GM10266 (cell line): Measurements from ENCODE around the gene MAFG.
"Not testable (repeated sequence)": the region's sequence is repeated elsewhere in the genome, so short reads cannot be mapped to it uniquely, and the experiment has no call there.

Source experiments
- DNase-seq: peaks from one replicate; pipeline ENCODE4 v3.0.0; 2012; ENCODE audit errors: extremely low spot score
- TF ChIP-seq, protein P1 (sequence below): IDR thresholded peaks from 2 replicates; pipeline ENCODE4 v1.5.1; 2012; ENCODE audit warnings: mild to moderate bottlenecking, low read depth; ENCODE audit not compliant: control insufficient read depth, insufficient read depth; ENCODE audit errors: missing control alignments

MAFG gene

GRCh38 chr17:81921996-81922565, 5.5 kb downstream of the MAFG start:
- TF ChIP-seq, protein P1, sequence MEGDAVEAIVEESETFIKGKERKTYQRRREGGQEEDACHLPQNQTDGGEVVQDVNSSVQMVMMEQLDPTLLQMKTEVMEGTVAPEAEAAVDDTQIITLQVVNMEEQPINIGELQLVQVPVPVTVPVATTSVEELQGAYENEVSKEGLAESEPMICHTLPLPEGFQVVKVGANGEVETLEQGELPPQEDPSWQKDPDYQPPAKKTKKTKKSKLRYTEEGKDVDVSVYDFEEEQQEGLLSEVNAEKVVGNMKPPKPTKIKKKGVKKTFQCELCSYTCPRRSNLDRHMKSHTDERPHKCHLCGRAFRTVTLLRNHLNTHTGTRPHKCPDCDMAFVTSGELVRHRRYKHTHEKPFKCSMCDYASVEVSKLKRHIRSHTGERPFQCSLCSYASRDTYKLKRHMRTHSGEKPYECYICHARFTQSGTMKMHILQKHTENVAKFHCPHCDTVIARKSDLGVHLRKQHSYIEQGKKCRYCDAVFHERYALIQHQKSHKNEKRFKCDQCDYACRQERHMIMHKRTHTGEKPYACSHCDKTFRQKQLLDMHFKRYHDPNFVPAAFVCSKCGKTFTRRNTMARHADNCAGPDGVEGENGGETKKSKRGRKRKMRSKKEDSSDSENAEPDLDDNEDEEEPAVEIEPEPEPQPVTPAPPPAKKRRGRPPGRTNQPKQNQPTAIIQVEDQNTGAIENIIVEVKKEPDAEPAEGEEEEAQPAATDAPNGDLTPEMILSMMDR, result no peak
- DNase-seq, result no peak

DNA sequence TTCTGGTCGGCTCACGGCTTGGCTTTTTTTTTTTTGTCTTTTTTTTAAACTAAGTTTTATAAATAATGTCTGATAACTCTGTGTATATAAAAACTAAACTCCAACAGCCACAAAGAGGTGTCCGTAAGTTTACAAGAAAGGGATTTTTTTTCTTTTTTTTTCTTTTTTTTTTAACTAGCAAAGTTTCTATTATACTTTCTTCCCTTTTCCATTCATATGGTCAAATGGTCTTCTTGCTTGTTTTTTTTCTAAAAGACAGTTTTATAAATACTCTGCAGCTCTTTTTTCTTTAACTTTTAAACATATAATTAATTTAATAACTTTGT, 6.0 kb downstream of the MAFG start:
- no peak for DNase-seq
- TF ChIP-seq, protein P1, result no peak

DNA sequence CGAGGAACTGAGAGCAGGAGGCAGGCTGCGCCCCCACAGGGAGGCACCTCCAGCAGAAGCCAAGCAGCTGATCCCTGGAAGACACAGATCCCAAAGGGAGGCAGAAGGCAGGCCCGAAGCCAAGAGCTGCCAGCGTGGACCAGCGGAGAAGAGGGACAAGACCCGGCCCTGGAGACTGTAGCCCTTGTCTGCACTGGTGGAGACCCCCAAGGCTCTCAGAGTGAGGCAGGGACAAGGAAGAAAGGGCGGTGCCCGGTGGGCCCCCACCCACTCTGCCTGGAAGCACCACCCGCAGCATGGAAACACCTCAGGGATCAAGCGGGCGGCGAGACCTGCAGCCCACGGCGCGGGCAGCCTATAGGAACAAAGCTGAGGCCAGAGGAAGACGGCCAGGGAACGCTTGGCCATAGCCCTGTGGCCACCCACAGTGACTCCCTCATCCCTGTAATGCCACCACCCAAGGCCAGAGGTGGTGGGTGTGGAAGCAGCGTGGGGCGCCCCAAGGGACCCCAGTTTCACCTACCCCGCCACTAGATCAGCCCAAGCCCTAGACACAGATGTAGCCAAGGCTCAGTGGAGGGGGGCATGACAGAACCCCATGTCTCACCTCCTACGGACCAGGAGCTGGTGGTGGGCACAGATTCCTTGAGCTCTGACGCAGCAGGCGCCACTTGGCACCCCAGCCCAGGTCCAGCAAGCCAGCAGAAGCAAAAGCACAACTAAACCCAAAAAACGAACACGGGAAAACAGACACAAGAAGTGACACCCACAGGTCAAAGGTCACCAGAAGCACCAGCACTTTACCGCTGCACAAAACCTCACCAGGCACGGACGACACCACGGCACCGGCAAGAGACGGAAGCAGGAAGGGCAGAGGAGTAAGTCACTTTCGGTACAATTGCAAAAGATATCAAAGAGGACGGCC, 6.7 kb downstream of the MAFG start:
- TF ChIP-seq, protein P1, result no peak
- no peak for DNase-seq

DNA sequence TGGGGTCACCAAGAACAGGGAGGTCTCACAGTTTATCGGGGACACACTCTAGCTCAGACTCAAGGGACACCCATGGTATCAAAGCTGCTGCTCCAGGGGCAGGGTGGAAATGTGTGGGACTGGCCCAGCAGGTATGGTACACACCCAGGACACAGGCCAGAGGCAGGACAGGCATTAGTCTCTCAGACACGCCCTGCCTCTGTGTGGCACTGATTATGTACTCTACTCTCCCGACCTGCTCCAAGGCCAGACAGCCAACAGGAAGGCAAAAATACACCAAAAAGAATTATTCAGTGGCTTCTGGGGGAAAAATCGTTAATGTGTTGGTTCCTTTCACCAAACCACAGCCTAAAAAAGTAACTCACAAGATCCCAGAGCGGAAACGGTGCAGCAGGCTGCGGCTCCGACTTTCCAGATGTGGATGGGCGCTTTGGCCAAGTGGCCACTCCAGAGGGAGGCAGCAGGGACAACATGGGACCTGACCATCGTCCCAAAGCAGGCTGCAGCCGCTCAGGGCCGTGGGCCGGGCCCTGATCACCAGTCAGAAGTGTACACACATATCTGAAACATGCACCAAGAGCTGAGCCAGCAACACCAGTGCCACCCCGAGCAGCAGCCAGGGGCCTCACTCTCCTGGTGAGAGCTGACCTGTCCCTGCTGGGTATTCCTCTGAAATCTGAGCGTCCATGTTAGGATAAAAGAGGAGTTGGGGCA, 8.5 kb downstream of the MAFG start:
- TF ChIP-seq, protein P1, result no peak
- DNase-seq, result no peak

DNA sequence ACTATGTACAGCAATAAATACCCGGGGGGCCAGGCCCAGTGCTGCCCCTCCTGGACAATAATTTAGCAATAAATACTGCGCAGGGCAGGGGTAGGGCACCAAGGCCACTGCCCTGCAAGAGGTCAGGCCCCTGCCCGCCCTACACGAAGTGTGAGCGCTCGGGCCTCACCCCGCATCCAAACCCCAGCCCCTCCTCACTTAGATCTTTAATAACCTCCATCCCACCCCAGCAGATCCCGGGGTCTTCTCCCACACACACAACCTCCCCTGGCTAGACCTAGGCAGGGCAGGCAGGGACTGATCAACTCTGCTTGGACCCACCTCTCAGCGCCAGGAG, 9.2 kb downstream of the MAFG start:
- DNase-seq, result not testable (repeated sequence)

DNA sequence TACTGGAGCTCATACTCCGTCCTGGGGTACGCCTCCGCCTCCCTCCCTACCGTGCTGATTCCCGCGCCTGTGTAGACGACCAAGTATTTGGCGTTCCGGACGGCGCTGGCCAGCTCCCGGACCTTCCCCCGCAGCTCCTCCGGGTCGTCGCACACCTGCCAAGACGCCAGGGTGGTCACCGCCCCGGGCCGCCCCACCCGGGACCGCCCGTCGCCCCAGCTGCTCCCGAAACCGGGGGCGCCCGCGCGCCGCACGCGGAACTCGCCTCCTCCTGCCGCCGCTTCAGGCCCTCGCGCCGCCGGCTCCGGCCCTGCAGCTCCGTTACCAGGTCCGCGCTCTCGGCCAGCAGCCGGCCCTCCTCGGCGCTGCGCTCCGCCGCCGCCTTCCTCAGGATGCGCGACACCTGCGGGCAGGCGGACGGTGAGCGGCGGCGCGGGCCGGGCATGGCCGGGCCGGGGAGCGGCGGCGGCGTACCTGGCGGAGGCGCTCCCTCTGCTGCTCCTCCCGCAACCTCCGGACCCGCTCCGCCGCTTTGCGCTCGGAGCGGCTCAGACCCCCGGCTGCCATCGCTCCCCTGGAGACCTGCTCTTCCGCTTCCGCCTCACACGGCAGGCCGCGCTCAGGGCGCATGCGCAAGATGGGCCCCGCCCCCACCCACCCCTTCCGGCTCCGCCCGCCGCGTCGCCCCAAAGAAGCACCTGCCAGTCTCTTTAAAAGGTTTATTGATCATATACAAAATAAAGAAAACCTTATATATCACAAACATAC, 9.8 kb downstream of the MAFG start, which contains the start of gene SIRT7:
Gene SIRT7, minus strand, starts transcription at position 612 of the 768 bp plus-strand sequence. Its CDS starts 45 bp downstream, at position 567.
- DNase-seq, result peak; percentile 99
- TF ChIP-seq, protein P1, result no peak
